Measurements from ENCODE around the gene SLC27A6.
"Not testable (repeated sequence)": the region's sequence is repeated elsewhere in the genome, so short reads cannot be mapped to it uniquely, and the experiment has no call there.

The SLC27A6 gene

GRCh38 chr5:129020683-129021082, 55.4 kb downstream of the SLC27A6 start:
- no peak for TF ChIP-seq CTCF (IDR thresholded peaks at IDR 0.05; ENCODE audit: low read depth, low read length)
- no peak for DNase-seq (ENCODE audit: low read depth, low spot score)
- in situ Hi-C loops (cut with HindIII; ENCODE audit: low sequenced_read_pairs) = no loop called here
- no peak overlapping the region for H3K4me3 ChIP-seq (ENCODE audit: low read depth, low read length)

- in situ Hi-C loops (cut with HindIII; ENCODE audit: low sequenced_read_pairs) = no loop called here
- no peak for TF ChIP-seq CTCF (IDR thresholded peaks at IDR 0.05; ENCODE audit: low read depth, low read length)
- no peak overlapping the region for H3K4me3 ChIP-seq (ENCODE audit: low read depth, low read length)
- no peak for DNase-seq (ENCODE audit: low read depth, low spot score)
These were observed 56.5 kb downstream of the SLC27A6 start for GRCh38 chr5:129021744-129022143.

GRCh38 chr5:129022599-129022998, 57.3 kb downstream of the SLC27A6 start:
- no peak for TF ChIP-seq CTCF (IDR thresholded peaks at IDR 0.05; ENCODE audit: low read depth, low read length)
- in situ Hi-C loops (cut with HindIII; ENCODE audit: low sequenced_read_pairs) = no loop called here
- no peak for DNase-seq (ENCODE audit: low read depth, low spot score)
- H3K4me3 ChIP-seq (ENCODE audit: low read depth, low read length) = no peak overlapping the region

GRCh38 chr5:129027260-129027659, 62.0 kb downstream of the SLC27A6 start:
- no peak overlapping the region for H3K4me3 ChIP-seq (ENCODE audit: low read depth, low read length)
- in situ Hi-C loops (cut with HindIII; ENCODE audit: low sequenced_read_pairs) = no loop called here
- no peak for TF ChIP-seq CTCF (IDR thresholded peaks at IDR 0.05; ENCODE audit: low read depth, low read length)
- no peak for DNase-seq (ENCODE audit: low read depth, low spot score)

GRCh38 chr5:129031886-129032683, 66.8 kb downstream of the SLC27A6 start:
- no peak for TF ChIP-seq CTCF (IDR thresholded peaks at IDR 0.05; ENCODE audit: low read depth, low read length)
- in situ Hi-C loops (cut with HindIII; ENCODE audit: low sequenced_read_pairs) = no loop called here
- no peak overlapping the region for H3K4me3 ChIP-seq (ENCODE audit: low read depth, low read length)
- no peak for DNase-seq (ENCODE audit: low read depth, low spot score)

- DNase-seq (ENCODE audit: low read depth, low spot score); H3K4me3 ChIP-seq (ENCODE audit: low read depth, low read length); in situ Hi-C loops (cut with HindIII; ENCODE audit: low sequenced_read_pairs): not testable (repeated sequence)
These were observed 71.0 kb downstream of the SLC27A6 start for GRCh38 chr5:129036257-129036656.

- DNase-seq (ENCODE audit: low read depth, low spot score) = no peak
- in situ Hi-C loops (cut with HindIII; ENCODE audit: low sequenced_read_pairs) = no loop called here
- no peak for TF ChIP-seq CTCF (IDR thresholded peaks at IDR 0.05; ENCODE audit: low read depth, low read length)
- no peak overlapping the region for H3K4me3 ChIP-seq (ENCODE audit: low read depth, low read length)
These were observed 76.1 kb downstream of the SLC27A6 start for GRCh38 chr5:129041196-129041881.
